GM20000 (cell line): Measurements from ENCODE around the gene PCDH15.

ENCODE experiments used
- DNase-seq: peaks from one replicate; pipeline ENCODE4 v3.0.0; 2012; ENCODE audit warnings: low spot score
- CTCF ChIP-seq: IDR thresholded peaks from 2 replicates; pipeline ENCODE4 v1.5.1; 2012; ENCODE audit warnings: mild to moderate bottlenecking, control low read depth; ENCODE audit errors: extremely low read depth, missing control alignments

PCDH15 gene

GRCh38 chr10:53754596-53755250 is 1046.3 kb downstream of the PCDH15 start:
- no peak for TF ChIP-seq CTCF
- no peak for DNase-seq
